ENCODE data around the gene TPM4. TPM values are rescaled to one million over a fixed set of nuclear protein-coding genes. Genes with fewer than 3 reads are reported as not detected.

TPM4 gene
- total RNA-seq, 1 donor from 2014 or later, result 535 TPM

GRCh38 chr19:16131648-16132047 lies 55.4 kb downstream of the TPM4 start:
- Histone ChIP-seq H3K36me3 (no peaks in the 10 kb centered on the region), H3F3A (ENCODE audit: low read depth) (no peaks in the 10 kb centered on the region), H3K27ac (no peak overlapping the region), H3K79me2 (ENCODE audit: low read depth) (no peaks in the 10 kb centered on the region), H3K4me1 (no peaks in the 10 kb centered on the region), H3K27me3 (no peaks in the 10 kb centered on the region), H2AFZ (replicated peaks) (no peak overlapping the region), H3K4me3 (no peak overlapping the region), H3K9ac (no peak overlapping the region), H3K9me3 (ENCODE audit: low read depth) (no peaks in the 10 kb centered on the region), H3K4me2 (no peak overlapping the region), H4K20me1 (ENCODE audit: low read depth) (no peaks in the 10 kb centered on the region)
- Mint-ChIP-seq H3K27ac (no peak overlapping the region), H3K36me3 (peaks cover 47% of the 10 kb centered on the region), H3K4me1 (no peaks in the 10 kb centered on the region), H3K4me3 (no peak overlapping the region), H3K9me3 (no peaks in the 10 kb centered on the region), H3K27me3 (ENCODE audit: insufficient read depth, low read depth) (no peaks in the 10 kb centered on the region)
- no peak for DNase-seq (ENCODE audit: low spot score)
- TF ChIP-seq CTCF (IDR thresholded peaks at IDR 0.05), result no peak
- TF ChIP-seq EZH2 (IDR thresholded peaks at IDR 0.05), result no peak
- no peak for TF ChIP-seq EZH2phosphoT487 (IDR thresholded peaks at IDR 0.05)

GRCh38 chr19:16133818-16134217 lies 57.5 kb downstream of the TPM4 start:
- Histone ChIP-seq H3K79me2 (ENCODE audit: low read depth) (no peaks in the 10 kb centered on the region), H2AFZ (replicated peaks) (no peak overlapping the region), H3K9ac (no peak overlapping the region), H3K4me1 (no peaks in the 10 kb centered on the region), H4K20me1 (ENCODE audit: low read depth) (no peaks in the 10 kb centered on the region), H3K4me2 (no peak overlapping the region), H3K27ac (no peak overlapping the region), H3F3A (ENCODE audit: low read depth) (no peaks in the 10 kb centered on the region), H3K36me3 (no peaks in the 10 kb centered on the region), H3K4me3 (no peak overlapping the region), H3K9me3 (ENCODE audit: low read depth) (no peaks in the 10 kb centered on the region), H3K27me3 (no peaks in the 10 kb centered on the region)
- peaks cover 42% of the 10 kb centered on the region for H3K36me3 Mint-ChIP-seq
- no peak for TF ChIP-seq CTCF (IDR thresholded peaks at IDR 0.05)
- TF ChIP-seq EZH2phosphoT487 (IDR thresholded peaks at IDR 0.05), result no peak
- no peak for TF ChIP-seq EZH2 (IDR thresholded peaks at IDR 0.05)
- no peaks in the 10 kb centered on the region for H3K4me1 Mint-ChIP-seq
- no peak overlapping the region for H3K4me3 Mint-ChIP-seq
- H3K27ac Mint-ChIP-seq, result no peak overlapping the region
- H3K9me3 Mint-ChIP-seq, result no peaks in the 10 kb centered on the region
- peaks cover 2% of the 10 kb centered on the region for H3K27me3 Mint-ChIP-seq (ENCODE audit: insufficient read depth, low read depth)
- DNase-seq (ENCODE audit: low spot score), result no peak

GRCh38 chr19:16134510-16134909 lies 58.2 kb downstream of the TPM4 start:
- no peaks in the 10 kb centered on the region for H3K36me3 ChIP-seq
- H3K4me3 ChIP-seq, result no peak overlapping the region
- H3K9me3 Mint-ChIP-seq, result no peaks in the 10 kb centered on the region
- no peak overlapping the region for H3K27ac Mint-ChIP-seq
- peaks cover 36% of the 10 kb centered on the region for H3K36me3 Mint-ChIP-seq
- H3F3A ChIP-seq (ENCODE audit: low read depth), result no peaks in the 10 kb centered on the region
- no peak overlapping the region for H2AFZ ChIP-seq (replicated peaks)
- no peak overlapping the region for H3K4me2 ChIP-seq
- H3K9ac ChIP-seq, result no peak overlapping the region
- H3K27me3 Mint-ChIP-seq (ENCODE audit: insufficient read depth, low read depth), result peaks cover 2% of the 10 kb centered on the region
- H3K9me3 ChIP-seq (ENCODE audit: low read depth), result no peaks in the 10 kb centered on the region
- H3K79me2 ChIP-seq (ENCODE audit: low read depth), result no peaks in the 10 kb centered on the region
- no peaks in the 10 kb centered on the region for H3K4me1 Mint-ChIP-seq
- no peak overlapping the region for H3K27ac ChIP-seq
- no peaks in the 10 kb centered on the region for H3K27me3 ChIP-seq
- no peak for DNase-seq (ENCODE audit: low spot score)
- no peaks in the 10 kb centered on the region for H3K4me1 ChIP-seq
- TF ChIP-seq EZH2phosphoT487 (IDR thresholded peaks at IDR 0.05) (no peak), EZH2 (IDR thresholded peaks at IDR 0.05) (no peak), CTCF (IDR thresholded peaks at IDR 0.05) (no peak)
- H4K20me1 ChIP-seq (ENCODE audit: low read depth), result no peaks in the 10 kb centered on the region
- H3K4me3 Mint-ChIP-seq, result no peak overlapping the region
